ENCODE results near the gene AK4.

DNA sequence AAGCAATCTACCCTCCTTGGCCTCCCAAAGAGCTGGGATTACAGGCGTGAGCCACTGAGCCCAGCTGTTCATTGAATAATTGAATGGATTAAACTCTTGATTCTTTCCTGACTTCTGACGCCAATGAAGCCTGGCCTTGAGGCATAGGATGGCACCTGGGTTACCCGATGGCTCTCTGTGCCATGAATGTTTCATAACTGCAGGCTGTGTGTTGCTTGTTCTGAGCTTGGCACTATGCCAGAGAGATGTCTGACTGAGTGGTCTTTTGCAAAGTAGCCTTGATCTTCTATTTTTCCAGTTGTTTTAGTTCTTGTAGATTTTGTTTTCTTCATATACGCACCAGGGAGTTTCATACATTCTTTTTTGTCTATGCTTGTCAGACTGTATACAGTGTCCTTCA lies 38.5 kb upstream of the AK4 start:
- TF ChIP-seq, protein P1, sequence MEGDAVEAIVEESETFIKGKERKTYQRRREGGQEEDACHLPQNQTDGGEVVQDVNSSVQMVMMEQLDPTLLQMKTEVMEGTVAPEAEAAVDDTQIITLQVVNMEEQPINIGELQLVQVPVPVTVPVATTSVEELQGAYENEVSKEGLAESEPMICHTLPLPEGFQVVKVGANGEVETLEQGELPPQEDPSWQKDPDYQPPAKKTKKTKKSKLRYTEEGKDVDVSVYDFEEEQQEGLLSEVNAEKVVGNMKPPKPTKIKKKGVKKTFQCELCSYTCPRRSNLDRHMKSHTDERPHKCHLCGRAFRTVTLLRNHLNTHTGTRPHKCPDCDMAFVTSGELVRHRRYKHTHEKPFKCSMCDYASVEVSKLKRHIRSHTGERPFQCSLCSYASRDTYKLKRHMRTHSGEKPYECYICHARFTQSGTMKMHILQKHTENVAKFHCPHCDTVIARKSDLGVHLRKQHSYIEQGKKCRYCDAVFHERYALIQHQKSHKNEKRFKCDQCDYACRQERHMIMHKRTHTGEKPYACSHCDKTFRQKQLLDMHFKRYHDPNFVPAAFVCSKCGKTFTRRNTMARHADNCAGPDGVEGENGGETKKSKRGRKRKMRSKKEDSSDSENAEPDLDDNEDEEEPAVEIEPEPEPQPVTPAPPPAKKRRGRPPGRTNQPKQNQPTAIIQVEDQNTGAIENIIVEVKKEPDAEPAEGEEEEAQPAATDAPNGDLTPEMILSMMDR (IDR thresholded peaks at IDR 0.05; ENCODE audit: insufficient read depth, low read depth, low read length) = no peak
- TF ChIP-seq EZH2 (IDR thresholded peaks at IDR 0.05; ENCODE audit: insufficient read depth, low read length) = no peak
